GM12801 (cell line): ENCODE results near the gene CGNL1.

ENCODE experiments used
- TF ChIP-seq, protein P1 (sequence below): IDR thresholded peaks from one replicate; pipeline ENCODE4 v1.5.1; 2011; ENCODE audit warnings: control low read depth; ENCODE audit not compliant: insufficient read length; ENCODE audit errors: extremely low read depth

Gene CGNL1

GRCh38 chr15:57505056-57505715 is 128.9 kb downstream of the CGNL1 start:
- TF ChIP-seq, protein P1, sequence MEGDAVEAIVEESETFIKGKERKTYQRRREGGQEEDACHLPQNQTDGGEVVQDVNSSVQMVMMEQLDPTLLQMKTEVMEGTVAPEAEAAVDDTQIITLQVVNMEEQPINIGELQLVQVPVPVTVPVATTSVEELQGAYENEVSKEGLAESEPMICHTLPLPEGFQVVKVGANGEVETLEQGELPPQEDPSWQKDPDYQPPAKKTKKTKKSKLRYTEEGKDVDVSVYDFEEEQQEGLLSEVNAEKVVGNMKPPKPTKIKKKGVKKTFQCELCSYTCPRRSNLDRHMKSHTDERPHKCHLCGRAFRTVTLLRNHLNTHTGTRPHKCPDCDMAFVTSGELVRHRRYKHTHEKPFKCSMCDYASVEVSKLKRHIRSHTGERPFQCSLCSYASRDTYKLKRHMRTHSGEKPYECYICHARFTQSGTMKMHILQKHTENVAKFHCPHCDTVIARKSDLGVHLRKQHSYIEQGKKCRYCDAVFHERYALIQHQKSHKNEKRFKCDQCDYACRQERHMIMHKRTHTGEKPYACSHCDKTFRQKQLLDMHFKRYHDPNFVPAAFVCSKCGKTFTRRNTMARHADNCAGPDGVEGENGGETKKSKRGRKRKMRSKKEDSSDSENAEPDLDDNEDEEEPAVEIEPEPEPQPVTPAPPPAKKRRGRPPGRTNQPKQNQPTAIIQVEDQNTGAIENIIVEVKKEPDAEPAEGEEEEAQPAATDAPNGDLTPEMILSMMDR: no peak

- TF ChIP-seq, protein P1: no peak
These were observed 129.7 kb downstream of the CGNL1 start for GRCh38 chr15:57505949-57506391.

DNA sequence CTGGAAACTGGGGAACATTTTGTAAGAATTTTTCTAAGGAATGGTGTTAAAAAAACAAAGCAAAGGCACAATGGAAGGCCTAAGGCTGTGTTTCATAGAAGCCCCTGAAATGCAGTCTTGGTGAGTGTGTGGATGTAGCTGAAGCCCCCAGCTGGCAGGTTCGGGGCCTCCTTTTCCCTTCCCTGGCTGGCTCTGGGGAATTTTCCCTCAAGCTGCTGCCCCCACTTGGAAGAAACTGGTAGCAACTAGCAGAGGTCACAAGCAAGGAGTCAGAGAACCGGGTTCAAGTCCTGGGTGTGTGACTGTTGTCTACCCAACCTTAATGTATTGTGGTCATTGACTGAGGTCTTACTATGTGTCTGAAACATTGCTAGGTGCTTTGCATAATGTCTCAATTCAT is 130.1 kb downstream of the CGNL1 start:
- TF ChIP-seq, protein P1: no peak

- TF ChIP-seq, protein P1: no peak
These were observed 130.8 kb downstream of the CGNL1 start for GRCh38 chr15:57507111-57507510.

GRCh38 chr15:57509126-57509525 is 132.8 kb downstream of the CGNL1 start:
- TF ChIP-seq, protein P1: no peak

DNA sequence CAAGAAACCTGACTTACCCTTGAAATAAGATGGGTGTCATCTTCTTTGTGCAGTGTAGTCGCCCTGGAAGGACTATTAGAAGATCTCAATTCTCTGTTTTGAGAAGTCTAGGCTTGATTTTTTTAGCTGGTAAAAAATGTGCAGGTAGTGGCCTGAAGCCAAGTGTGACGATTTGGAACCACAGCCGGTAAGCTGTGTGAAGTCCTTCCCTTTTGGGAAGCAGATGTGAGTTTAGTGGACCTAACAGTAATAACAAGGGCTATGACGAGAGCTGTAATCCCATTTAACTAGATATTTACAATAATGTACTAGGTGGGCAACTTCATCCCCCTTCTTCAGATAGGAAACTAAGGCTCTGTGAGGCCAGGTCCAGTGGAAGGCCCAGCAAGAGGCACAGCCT is 133.7 kb downstream of the CGNL1 start:
- TF ChIP-seq, protein P1: no peak

- TF ChIP-seq, protein P1: no peak
These were observed 134.3 kb downstream of the CGNL1 start for GRCh38 chr15:57510647-57511046.
